Activated T-helper 17 cell treated with anti-CD3 and anti-CD28 coated beads, Interleukin-2, amount 50 U/mL, for 72 hours (primary cell): ENCODE measurements around the gene UGT2B15. TPM values are rescaled to one million over a fixed set of nuclear protein-coding genes. Genes with fewer than 3 reads are reported as not detected.

Experiments used
- ATAC-seq: fragments of 150-1000 bp; cut with Tn5 transposase; replicated peaks from 2 replicates; pipeline ENCODE4 v1.10.0; 2021; ENCODE audit warnings: mild to moderate bottlenecking, moderate library complexity
- H3K27ac Mint-ChIP-seq: one replicate; pipeline ENCODE4 v1.8.0; 2022; ENCODE audit warnings: mixed read lengths
- H3K27me3 Mint-ChIP-seq: one replicate; pipeline ENCODE4 v1.8.0; 2022; ENCODE audit warnings: mixed read lengths
- H3K36me3 Mint-ChIP-seq: one replicate; pipeline ENCODE4 v1.8.0; 2022; ENCODE audit warnings: low read depth, mild to moderate bottlenecking, mixed read lengths
- H3K4me1 Mint-ChIP-seq: one replicate; pipeline ENCODE4 v1.8.0; 2022; ENCODE audit warnings: mixed read lengths
- H3K4me3 Mint-ChIP-seq: one replicate; pipeline ENCODE4 v1.8.0; 2022; ENCODE audit warnings: mild to moderate bottlenecking, mixed read lengths
- H3K9me3 Mint-ChIP-seq: one replicate; pipeline ENCODE4 v1.8.0; 2022; ENCODE audit warnings: mixed read lengths
- total RNA-seq, 2 donors: library from RNA; stranded (reverse); gene quantifications; one replicate each; pipeline ENCODE4 v1.2.3, GENCODE V29; 2022

Gene UGT2B15
- total RNA-seq, 2 donors from 2014 or later, result not detected

DNA sequence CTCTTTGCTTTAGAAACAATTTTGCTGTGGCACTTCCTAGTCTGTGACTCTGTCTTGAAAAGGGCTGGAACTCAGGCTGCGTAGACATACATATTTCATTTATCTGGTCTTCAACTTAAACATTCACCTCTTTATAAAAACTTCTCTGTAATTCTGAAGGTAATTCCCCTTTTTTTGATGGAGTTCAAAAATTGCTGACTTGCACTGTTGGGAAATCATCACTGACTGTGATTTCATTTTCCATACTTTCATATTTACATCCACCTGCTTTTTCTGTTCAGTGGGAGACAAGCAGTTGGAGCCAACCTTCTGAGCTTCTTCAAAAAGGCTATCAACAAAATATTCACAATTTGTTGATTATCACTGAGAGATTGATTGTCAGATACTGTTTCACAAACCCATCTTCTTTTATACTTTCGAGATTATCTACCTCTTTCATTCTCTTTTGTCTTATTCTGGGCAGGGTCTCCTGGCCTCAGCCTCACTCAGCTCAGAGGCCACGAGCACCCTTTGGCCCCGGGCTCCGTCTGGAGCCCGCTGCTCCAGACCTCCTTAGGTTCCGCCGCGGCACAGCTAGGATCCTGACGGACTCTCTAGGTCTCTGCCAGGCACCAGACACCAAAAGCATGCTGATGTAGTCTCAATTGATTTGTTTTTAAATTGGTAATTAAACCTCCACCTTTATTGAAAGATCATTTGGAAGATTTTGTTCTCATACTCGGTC, 54.6 kb downstream of the UGT2B15 start:
- no peaks in the 10 kb centered on the region for H3K4me1 Mint-ChIP-seq
- no peak overlapping the region for H3K27ac Mint-ChIP-seq
- ATAC-seq, result no peak
- H3K9me3 Mint-ChIP-seq, result no peaks in the 10 kb centered on the region
- no peak overlapping the region for H3K4me3 Mint-ChIP-seq
- H3K27me3 Mint-ChIP-seq, result peaks cover 1% of the 10 kb centered on the region
- H3K36me3 Mint-ChIP-seq, result no peaks in the 10 kb centered on the region

DNA sequence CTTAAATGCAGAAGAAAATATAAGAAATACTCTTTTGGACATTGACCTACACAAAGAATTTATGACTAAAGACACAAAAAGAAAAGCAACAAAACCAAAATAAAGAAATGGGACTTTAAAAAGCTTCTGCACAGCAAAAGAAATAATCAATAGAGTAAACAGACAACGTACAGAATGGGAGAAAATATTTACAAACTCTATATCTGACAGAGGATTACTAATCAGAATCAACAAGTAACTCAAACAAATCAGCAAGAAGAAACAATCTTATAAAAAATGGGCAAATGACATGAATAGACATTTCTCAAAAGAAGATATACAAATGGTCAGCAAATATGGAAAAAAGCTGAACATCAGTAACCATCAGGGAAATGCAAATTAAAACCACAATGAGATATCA, 56.7 kb downstream of the UGT2B15 start:
- Mint-ChIP-seq H3K27ac (no peak overlapping the region), H3K4me3 (no peak overlapping the region), H3K9me3 (peaks cover 4% of the 10 kb centered on the region), H3K36me3 (no peaks in the 10 kb centered on the region), H3K27me3 (peaks cover 13% of the 10 kb centered on the region), H3K4me1 (no peaks in the 10 kb centered on the region)
- ATAC-seq, result no peak

DNA sequence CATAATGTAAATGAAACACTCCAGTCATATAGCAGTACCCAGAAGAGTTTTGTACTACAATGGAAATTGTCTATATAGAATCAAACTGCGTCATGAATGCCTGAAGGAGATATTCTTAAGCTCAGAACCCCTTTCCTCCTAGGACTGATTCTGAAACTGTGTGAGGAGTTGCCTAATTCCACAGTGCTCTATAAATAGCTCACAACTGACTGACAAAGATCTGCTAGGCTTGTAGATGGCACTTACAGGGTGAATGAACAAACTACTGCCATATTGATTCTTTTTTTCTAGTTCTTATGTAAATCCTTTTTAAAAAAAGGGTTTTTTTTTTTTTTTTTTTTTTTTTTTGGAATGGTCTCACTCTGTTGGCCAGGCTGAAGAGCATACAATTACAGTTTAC, 64.2 kb downstream of the UGT2B15 start:
- no peak for ATAC-seq
- Mint-ChIP-seq H3K4me1 (no peaks in the 10 kb centered on the region), H3K9me3 (peaks cover 4% of the 10 kb centered on the region), H3K27me3 (peaks cover 13% of the 10 kb centered on the region), H3K36me3 (no peaks in the 10 kb centered on the region), H3K4me3 (no peak overlapping the region), H3K27ac (no peak overlapping the region)

DNA sequence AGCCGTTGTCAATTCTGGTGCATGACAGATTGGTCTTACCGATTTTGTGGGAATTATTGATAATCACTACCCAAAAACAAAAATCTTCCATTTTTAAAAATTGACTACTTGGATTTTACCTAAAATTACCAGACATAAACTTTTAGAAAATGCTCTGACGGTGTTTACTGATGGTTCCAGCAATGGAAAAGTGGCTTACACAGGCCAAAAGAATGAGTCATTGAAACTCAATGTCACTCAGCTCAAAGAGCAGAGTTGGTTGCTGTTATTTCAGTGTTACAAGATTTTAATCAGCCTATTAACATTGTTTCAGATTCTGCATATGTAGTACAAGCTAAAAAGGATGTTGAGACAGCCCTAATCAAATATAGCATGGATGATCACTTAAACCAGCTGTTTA, 71.3 kb downstream of the UGT2B15 start:
- no peak overlapping the region for H3K4me3 Mint-ChIP-seq
- H3K4me1 Mint-ChIP-seq, result no peaks in the 10 kb centered on the region
- H3K27ac Mint-ChIP-seq, result no peak overlapping the region
- H3K27me3 Mint-ChIP-seq, result peaks cover 6% of the 10 kb centered on the region
- no peaks in the 10 kb centered on the region for H3K36me3 Mint-ChIP-seq
- ATAC-seq, result no peak
- H3K9me3 Mint-ChIP-seq, result no peaks in the 10 kb centered on the region

DNA sequence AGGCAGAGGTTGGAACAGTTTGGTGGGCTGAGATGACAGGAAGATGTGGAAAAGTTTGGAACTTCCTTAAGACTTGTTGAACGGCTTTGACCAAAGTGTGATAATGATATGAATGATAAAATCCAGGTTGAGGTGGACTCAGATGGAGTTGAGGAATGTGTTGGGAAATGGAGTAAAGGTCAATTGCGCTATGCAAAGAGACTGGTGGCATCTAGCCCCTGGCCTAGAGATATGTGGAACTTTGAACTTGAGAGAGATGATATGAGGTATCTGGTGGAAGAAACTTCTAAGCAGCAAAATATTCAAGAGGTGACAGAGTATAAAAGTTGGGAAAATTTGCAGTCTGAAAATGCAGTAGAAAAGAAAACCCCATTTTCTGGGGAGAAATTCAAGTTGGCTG, 73.0 kb downstream of the UGT2B15 start:
- Mint-ChIP-seq H3K4me3 (no peak overlapping the region), H3K4me1 (no peaks in the 10 kb centered on the region), H3K27me3 (peaks cover 6% of the 10 kb centered on the region), H3K27ac (no peak overlapping the region), H3K9me3 (no peaks in the 10 kb centered on the region), H3K36me3 (no peaks in the 10 kb centered on the region)
- ATAC-seq, result no peak

Other genes with a start within 250 kb of the UGT2B15 start
- gene TMPRSS11E, start 223.2 kb downstream of the UGT2B15 start, total RNA-seq, result not detected
- gene UGT2B17, start 94.3 kb downstream of the UGT2B15 start, total RNA-seq, result not detected
- not detected for gene UGT2B10, start 145.3 kb upstream of the UGT2B15 start, total RNA-seq